Left renal cortex interstitium (tissue), 4 donors: Measurements from ENCODE around the gene C6. TPM values are rescaled to one million over a fixed set of nuclear protein-coding genes. Genes with fewer than 3 reads are reported as not detected.
"Not testable (repeated sequence)": the region's sequence is repeated elsewhere in the genome, so short reads cannot be mapped to it uniquely, and the experiment has no call there.

Source experiments
- DNase-seq, 4 donors: peaks; one replicate each; pipeline ENCODE4 v3.0.0-alpha.2; 2013; ENCODE audit warnings: low read depth in 4 of 4, low spot score in 2 of 4, missing footprints in 1 of 4
- polyA plus RNA-seq, 4 donors: library from polyadenylated mRNA; unstranded; fragments of 120-200 nt; gene quantifications; one replicate each; pipeline ENCODE4 v1.2.1, GENCODE V29; 2013; ENCODE audit not compliant: insufficient read length in 4 of 4

Gene C6
- 1 to 10 TPM; 2.1 to 3.5 (median 2.6) TPM for polyA plus RNA-seq

DNA sequence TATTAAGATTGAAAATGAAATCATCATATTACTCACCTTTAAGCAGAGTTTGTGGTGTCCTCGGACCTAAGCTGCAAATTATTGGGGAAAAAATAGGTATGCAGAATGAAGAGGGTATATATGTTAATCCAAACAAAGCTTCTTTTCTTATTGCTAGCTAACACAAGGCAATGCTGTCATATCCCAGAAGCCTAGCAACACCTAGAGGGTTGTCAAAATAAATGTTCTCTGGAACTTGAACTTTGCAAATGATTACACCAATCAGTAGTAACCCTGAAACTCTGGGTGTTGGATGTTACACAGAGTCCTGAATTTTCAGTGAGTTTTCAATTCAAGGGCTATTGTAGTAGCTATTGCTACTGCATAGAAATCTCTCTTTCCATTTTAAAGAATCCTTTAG is at the start of gene C6:
TSS of gene C6 (minus strand) at position 193 of the 400 bp plus-strand sequence. CDS start 10,302 bp downstream, outside the sequence.
- no peak for DNase-seq

DNA sequence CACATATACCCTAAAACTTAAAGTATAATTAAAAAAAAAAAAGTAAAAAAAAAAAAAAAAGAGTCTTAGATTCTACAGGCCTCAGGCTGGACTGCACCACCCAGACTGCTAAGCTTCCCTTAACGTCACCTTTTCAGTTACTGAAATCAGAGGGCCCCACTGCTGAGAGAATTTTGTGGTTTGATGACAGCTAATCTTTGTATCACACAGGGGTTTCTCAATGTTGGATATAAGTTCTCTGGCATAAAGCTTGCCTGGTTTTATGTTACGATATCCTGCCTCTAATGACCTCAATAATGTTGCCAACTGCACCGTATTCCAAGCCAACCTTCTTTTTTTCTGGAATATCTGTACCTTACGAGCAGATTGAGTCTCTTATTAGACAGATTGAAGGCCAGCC is 43.1 kb upstream of the C6 start:
- no peak for DNase-seq

DNA sequence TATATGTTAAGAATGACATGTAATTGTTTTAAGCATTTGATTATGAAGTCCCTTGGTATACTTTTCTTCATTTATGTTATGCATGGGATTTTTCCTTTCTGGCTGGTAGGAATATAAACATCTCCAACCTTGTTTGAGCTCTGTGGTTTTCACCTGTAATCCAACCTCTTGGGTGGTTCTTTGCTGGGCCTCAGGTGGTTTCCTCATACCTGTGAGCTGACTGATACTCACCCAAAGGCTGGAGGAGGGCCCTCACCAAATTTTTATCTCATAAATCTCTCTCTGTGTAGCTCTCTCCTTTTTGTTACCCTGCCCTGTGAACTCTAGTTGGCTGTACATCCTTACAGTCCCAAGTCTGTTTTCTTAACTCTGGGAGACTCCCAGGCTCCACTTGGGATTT is 39.8 kb upstream of the C6 start:
- DNase-seq, result no peak

DNA sequence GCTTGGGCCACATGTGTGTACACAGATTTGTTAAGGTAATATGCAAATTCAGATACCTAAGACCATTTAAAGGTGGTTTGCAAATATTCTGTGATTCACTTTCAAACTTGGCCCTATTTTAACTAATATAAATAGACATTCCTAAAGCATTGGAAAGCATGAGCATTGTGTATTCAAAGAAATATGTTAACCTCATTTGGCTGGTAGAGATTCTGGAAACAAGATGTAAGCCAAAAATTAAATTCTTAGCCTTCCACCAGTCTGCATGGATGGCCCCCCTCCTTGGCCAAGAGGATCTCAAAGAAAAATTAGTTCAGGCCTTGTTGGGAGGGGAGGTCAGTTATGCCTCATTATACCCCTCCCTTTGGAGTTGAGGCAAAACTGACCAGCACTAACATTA is 38.7 kb upstream of the C6 start:
- DNase-seq, result no peak

DNA sequence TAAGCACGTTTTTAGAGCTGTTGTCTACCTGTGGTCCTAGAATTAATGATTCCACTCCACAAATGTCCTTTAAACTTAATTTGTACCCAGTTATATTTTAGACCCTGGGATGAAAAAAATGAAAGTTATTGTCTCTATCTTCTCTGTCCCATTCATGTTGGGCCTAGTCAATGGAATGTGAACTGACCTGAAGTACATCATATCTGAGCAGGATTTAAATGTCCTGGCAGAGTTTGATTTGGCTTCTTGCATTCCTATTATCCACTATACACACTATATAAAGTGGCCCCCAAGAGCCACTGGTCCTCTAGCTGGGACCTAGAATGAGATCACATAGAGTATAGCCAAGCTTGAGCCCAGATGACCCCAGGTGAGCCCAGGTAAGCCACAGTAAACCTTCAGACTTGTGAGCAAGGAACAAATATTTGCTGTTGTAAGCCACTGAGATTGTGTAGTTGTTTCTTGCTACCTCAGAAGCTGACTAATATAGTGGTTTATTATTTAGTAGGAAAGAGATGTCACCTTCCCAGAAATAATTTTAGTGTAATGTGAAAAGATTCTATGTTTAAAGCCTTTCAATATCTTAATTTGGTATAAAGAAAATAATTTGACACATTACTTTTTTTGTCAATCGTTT is 37.1 kb upstream of the C6 start:
- DNase-seq, result no peak

DNA sequence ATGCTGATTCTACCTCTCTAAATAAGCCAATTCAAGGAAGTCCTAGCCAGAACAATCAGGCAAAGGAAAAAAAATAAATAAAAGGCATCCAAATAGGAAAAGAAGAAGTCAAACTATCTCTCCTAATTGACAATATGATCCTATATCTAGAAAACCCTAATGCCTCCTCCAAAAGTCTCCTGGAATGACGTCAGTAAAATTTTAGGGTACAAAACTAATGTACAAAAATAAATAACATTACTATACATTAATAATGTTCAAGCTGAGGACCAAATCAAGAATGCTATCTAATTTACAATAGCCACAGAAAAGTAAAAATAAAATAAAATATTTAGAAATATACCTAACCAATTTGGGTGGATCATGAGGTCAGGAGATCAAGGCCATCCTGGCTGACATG is 33.8 kb upstream of the C6 start:
- DNase-seq, result no peak

DNA sequence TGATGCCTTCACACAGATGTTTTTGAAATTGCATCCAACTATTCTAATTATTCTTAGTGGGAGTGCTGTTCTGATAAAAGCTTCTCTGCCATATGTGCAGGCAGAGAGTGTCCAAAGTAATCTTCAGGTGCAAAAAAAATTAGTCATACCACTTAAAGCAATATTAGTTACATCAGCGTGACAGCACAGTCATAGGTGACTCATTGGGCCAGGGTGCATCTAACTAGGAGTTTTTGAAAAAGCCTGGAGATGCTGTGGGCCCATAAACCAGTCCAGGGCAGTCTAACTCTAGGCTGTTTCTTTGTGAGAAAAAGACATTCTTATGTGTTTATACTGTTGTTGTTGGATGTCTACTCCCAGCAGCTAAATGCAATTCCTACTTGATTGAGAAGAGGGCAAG is 33.0 kb upstream of the C6 start:
- no peak for DNase-seq

DNA sequence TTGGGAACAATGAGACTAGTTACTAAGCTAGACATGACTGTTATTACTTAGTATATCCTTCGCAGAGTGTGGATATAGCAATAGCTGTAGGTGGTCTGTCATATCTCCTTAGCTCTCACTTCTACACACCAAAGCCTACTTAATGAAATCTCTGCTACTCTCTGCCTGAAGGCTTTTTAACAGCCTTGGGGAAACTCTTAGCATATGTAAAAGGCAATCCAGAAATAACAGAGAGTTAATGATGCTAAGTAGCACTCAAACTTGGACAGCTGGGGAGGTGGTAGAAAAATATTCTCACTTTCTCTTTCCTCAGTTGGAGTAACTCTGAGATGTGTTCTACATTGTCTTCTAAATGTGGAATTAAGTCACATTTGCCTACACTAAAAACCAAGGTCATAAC is 30.2 kb upstream of the C6 start:
- DNase-seq, result no peak

DNA sequence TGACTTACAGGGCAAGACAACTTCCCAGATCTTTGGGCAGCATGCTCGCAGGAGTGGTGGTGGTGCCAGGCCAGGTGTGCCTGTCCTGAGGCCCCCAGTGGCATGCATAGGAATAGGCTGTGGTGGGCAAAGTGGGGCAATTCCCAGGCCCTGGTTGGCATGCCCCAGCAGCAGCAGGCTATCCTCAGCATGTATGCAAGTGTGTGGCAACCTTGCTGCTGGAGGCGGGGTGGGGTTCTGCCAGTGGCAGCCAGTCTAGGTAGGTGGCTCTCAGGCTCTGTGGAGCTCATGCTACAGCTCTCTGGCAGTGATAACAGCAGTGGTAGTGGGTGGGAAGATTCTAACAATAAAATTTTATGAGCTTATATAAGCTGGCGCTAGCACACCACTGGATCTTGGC is 27.7 kb upstream of the C6 start:
- no peak for DNase-seq

DNA sequence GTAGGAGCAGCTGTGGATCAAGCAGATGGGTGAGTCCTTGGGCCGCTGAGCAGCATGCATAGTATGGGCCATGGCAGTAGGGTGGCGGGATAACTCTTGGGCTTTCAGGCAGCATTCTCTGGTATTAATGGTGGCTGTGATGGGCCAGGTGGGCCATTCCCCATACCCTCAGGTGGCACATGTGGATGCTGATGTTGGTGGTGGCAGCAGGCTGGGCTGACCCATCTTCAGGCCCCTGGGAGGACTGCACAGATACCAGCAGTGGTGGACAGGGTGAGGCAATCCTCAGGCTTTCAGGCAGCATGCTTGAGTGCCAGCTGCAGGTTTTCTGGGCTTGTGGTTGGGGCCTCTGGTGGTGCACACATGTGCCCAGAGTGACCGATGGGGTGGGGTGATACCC is 27.1 kb upstream of the C6 start:
- DNase-seq, result no peak

DNA sequence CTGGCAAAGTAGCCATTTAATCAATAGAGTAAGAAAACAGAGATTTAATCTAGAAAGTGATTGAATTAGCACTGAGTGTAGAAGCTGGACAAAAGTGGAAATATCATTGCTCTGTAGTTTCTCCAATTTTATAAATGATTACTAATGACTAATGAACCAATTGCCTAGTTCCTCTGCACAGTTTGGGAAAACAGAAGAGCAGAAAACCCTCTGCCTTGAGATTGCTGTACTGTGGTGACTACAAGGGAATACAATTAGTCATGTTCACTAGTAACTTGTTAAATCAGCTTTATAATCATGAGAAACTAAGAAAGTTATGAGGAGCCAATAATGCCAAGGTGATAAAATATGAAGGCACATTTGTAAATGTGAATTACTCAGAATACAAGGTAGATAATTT is 21.1 kb upstream of the C6 start:
- DNase-seq, result no peak

DNA sequence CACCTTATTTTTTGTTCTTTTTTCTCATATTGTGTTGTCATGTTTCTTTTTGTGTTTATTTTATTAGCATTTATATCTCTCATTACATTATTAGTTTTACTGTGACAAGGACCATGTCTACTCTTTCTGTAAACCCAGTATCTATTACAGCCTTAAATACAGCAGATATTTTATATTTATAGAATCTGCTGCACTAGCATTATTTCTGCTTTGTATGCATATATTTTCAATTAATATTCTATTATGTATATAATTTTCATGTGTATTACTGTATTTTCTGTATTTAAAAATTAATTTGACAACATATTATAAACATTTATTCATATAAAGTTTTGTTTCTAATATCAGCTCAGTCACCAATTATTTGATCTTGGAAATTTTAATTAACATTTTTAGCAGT is 19.5 kb upstream of the C6 start:
- no peak for DNase-seq

DNA sequence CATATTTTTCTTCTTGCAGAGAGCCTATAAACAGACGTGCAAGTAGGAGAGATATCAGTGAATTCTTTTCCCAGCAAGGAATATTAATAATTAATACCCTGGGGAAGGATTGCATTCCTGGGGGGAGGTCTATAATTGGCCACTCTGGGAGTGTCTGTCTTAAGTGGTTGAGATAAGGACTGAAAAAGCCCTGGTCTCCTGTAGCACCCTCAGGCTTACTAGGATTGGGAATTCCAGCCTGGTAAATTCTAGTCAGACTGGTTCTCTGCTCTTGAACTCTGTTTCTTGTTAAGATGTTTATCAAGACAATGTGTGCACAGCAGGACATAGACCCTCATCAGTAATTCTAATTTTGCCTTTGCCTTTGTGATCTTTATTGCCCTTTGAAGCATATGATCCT is 16.9 kb upstream of the C6 start:
- not testable (repeated sequence) for DNase-seq

DNA sequence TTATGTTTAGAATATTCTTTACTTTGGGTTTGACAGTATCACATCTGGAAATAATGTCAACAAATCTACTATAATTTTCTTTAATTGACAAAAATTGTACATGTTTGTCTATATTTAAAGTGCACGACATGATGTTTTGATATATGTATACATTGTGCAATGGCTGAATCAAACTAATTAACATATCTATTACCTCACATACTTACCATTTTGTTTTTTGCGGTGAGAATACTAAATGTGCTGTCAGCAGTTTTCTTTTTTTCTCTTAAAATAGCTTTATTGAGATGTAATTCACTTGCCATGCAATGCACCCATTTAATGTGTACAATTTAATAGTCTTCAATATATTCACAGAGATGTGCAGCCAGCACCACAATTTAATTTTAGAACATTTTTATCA is 10.6 kb upstream of the C6 start:
- DNase-seq, result no peak

DNA sequence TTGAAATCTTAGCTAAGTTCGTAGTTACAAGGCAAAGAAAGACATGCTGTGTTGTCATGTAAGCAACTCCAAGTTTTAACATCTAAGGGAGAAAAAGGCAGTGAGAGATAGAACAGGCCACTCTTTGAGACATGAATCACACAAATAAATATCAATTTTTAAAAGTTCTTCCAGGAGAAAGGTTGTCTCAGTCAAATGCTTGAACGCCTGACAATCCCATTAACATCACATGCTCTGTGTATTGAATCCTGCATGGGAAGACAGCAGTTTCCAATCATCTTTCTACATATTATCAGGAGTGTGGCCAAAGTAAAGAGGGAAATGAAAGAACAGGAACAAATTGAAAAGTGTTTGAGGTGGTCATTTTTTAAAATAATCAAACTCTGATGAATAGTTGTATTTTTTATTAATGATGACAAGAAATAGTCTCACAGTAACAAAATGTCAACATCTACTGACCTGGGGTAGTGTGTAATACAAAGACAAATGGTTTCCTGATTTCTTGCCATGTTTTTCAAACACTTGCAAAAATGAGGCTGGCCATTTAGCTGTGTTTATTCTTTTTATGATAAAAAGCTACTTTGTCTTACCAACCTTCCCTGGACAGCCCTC is 6.4 kb upstream of the C6 start:
- no peak for DNase-seq

DNA sequence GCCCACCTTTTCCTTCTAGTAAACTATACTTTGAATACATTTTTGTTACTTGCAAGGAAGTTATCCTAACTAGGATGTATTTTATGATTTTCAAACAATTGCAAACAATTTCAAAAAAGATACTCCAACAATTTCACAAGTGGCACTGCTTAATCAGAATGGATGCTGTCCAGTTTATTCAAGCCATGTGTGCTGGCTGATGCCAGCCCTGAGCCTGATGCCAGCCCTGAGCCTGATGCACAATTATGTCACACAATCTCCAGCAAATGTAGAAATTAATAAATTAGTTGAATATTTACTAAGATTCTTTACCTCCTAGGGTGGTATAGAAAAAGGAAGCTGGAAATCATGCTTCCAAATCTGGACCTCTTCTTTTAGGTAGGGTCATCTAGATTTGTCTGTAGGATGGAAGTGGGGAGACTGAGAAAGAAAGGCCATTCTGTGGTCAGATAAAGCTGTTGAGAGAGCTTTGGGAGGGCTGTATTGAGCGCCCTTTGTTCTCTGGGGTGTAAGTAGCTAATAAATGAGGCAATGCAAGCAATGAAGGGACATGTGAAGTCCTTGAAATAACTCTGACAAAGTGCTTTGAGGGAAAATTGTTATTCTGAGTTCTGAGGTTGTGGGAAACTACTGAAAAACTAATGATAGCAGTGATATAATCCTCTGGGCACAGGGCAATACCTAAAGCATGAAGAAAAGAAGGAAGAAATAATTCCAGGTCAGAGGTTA is 5.8 kb upstream of the C6 start:
- no peak for DNase-seq

DNA sequence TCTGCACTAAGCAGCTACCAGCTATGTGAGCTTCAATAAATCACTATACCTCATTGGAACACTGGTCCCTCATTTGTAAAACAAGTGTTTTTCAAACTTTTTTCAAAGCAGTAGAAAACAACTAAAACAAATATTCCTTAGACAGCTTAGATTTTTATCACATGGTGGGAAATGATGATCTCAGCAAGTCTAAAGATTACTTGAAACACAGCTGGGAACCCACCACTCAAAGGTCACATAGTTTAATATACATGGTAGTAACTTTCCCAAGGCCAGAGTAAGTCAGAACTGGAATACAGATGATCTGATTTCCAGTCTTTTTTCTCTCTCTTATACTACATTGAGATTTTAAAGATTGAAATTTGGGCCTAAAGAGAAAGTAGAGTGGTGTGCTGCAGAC is 850 bp upstream of the C6 start:
- DNase-seq, result no peak

DNA sequence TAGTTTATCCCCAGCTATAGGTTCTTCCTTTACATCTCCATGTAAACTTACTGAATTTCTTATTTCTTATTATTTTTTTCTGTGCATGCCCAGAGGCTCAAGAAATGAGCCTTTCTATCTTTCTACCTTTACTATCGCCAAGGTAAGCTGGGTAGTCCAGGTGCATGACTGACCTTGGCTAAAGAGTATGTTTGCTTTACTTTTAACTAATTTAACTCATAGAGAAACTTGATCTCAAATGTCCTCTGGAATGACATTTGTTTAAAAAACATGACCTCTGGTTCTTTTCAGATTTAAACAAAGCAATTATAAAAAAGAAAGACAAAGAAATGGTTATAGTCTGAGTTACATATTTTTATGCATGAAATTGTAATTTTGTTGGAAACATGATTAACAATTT is 397 bp downstream of the C6 start:
- no peak for DNase-seq

DNA sequence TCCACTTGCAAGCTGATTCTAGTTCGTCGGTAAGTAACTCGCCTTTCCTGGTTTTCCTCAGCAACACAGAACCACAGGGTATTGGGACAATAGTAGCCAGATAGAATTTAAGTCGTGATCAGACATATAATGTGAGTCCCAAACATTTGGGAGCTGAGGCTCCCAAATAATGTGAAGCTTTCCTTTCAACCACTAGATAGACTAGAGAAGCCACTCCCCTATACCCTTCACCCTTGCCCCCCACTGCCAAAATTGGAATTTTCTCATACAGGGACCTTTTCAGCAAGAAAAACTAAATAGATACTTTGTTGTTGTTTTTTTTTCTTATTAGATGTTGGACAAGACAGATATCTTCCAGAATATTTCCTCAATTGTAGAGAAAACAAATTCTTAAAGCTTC is 1.9 kb downstream of the C6 start:
- no peak for DNase-seq

DNA sequence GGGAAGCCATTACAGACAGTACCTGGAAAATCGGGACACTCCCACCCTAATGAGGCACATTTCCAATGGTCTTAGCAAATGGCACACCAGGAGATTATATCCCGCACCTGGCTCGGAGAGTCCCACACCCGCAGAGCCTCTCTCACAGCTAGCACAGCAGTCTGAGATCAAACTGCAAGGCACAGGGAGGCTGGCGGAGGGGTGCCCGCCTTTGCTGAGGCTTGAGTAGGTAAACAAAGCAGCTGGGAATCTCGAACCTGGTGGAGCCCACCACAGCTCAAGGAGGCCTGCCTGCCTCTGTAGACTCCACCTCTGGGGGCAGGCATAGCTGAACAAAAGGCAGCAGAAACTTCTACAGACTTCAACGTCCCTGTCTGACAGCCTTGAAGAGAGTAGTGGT is 7.9 kb downstream of the C6 start:
- DNase-seq, result not testable (repeated sequence)

DNA sequence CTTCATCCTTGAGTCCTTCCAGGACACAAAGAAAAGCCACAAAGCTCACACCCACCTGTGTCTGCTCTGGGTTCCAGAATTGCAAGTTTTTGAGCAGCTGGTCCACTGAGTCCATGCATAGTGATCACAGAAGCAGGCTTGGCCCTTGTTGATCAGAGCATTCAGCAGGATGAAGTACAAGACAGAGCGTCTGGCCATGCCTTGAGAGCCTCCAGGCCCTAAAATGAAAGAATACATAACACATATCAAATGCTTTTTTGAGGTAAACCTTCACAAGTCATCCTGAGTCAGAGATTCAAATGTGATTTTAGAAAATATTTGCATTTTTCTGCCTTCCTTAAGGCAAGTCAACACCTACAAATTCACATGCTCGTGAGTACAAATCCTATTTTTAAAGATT is 10.3 kb downstream of the C6 start:
- DNase-seq, result no peak

DNA sequence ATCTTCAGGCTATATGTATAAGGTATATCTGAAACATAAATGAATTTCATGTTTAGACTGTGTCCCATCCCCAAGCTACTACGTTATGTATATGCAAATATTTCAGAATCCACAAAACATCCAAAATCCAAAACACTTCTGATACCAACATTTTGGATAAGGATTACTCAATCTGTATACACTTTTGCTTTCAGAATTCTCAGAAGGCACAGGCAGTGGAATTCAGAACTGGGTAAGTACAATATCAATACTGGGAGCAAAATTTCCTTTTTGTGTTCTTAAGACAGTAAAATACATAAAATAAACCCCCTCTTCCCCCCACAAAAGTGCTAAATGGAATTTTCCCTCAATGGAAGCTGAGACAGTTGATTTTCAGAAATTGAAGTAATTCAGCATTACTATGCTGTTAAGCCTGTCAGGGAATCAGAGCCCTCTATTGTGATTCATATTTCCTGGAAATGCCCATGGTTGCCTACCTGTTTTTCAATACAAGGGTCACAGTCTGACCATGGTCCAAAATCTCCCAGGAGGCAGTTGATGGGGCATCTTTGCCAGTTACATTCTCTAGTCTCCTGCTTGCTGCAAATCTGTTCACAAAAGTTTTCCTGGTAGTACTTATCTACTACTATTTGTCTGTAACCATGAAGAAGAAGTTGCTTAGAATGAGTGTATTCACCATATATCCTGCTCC is 12.1 kb downstream of the C6 start:
- no peak for DNase-seq
